HepG2 (cell line): ENCODE measurements around the gene FOXA1. TPM values are rescaled to one million over a fixed set of nuclear protein-coding genes. Genes with fewer than 3 reads are reported as not detected.

ENCODE experiments used
- DRAP1 ChIP-seq: IDR thresholded peaks from 2 replicates; pipeline ENCODE4 v1.6.1; 2016; ENCODE audit warnings: missing genetic modification reagents, missing compliant biosample characterization
- FLYWCH1 ChIP-seq: sonication (generic); formaldehyde crosslinking; IDR thresholded peaks from 2 replicates; pipeline ENCODE4 v1.8.1; 2023; ENCODE audit warnings: mild to moderate bottlenecking, missing genetic modification reagents
- KAT7 ChIP-seq: IDR thresholded peaks from 2 replicates; pipeline ENCODE4 v1.6.1; 2018; ENCODE audit warnings: borderline replicate concordance, missing compliant biosample characterization
- NCOA2 ChIP-seq: sonication (generic); formaldehyde crosslinking; IDR thresholded peaks from 2 replicates; pipeline ENCODE4 v1.8.0; 2022; ENCODE audit warnings: inconsistent platforms
- PAF1 ChIP-seq: IDR thresholded peaks from 2 replicates; pipeline ENCODE4 v1.6.1; 2016; ENCODE audit warnings: missing genetic modification reagents, missing compliant biosample characterization
- PTBP1 ChIP-seq: fragments of 200-400 bp; formaldehyde crosslinking; IDR thresholded peaks from 2 replicates; pipeline ENCODE4 v1.6.1; 2018; ENCODE audit warnings: low read length, low read depth; ENCODE audit not compliant: poor library complexity, severe bottlenecking
- RXRA ChIP-seq: sonication (generic); formaldehyde crosslinking; IDR thresholded peaks from 2 replicates; pipeline ENCODE4 v1.5.1; 2020; ENCODE audit warnings: missing genetic modification reagents
- TBX3 ChIP-seq: fragments of 450-650 bp; IDR thresholded peaks from 2 replicates; pipeline ENCODE4 v1.6.1; 2017; ENCODE audit warnings: antibody characterized with exemption, mild to moderate bottlenecking, inconsistent platforms, borderline replicate concordance
- TIGD3 ChIP-seq: sonication (generic); formaldehyde crosslinking; IDR thresholded peaks from 2 replicates; pipeline ENCODE4 v1.5.1; 2020; ENCODE audit warnings: mild to moderate bottlenecking, missing genetic modification reagents, borderline replicate concordance
- ZBTB1 ChIP-seq: sonication (generic); formaldehyde crosslinking; IDR thresholded peaks from 2 replicates; pipeline ENCODE4 v1.4.0; 2020; ENCODE audit warnings: missing genetic modification reagents, borderline replicate concordance
- ZMYM3 ChIP-seq: sonication (generic); formaldehyde crosslinking; IDR thresholded peaks from 2 replicates; pipeline ENCODE4 v1.5.1; 2020; ENCODE audit warnings: mild to moderate bottlenecking, missing genetic modification reagents
- ZNF530 ChIP-seq: sonication (generic); formaldehyde crosslinking; IDR thresholded peaks from 2 replicates; pipeline ENCODE4 v1.5.0; 2020; ENCODE audit warnings: low read depth, mild to moderate bottlenecking, missing genetic modification reagents
- ZNF569 ChIP-seq: sonication (generic); formaldehyde crosslinking; IDR thresholded peaks from 2 replicates; pipeline ENCODE4 v1.5.0; 2020; ENCODE audit warnings: mild to moderate bottlenecking, missing genetic modification reagents, moderate library complexity, borderline replicate concordance
- ZNF597 ChIP-seq: sonication (generic); formaldehyde crosslinking; IDR thresholded peaks from 2 replicates; pipeline ENCODE4 v1.5.0; 2020; ENCODE audit warnings: missing genetic modification reagents
- ZNF883 ChIP-seq: sonication (generic); formaldehyde crosslinking; IDR thresholded peaks from 2 replicates; pipeline ENCODE4 v1.5.1; 2020; ENCODE audit warnings: mild to moderate bottlenecking, missing genetic modification reagents; ENCODE audit errors: not compliant biosample characterization
- ZSCAN21 ChIP-seq: sonication (generic); formaldehyde crosslinking; IDR thresholded peaks from 2 replicates; pipeline ENCODE4 v1.8.0; 2022; ENCODE audit warnings: mild to moderate bottlenecking, missing genetic modification reagents, moderate library complexity, borderline replicate concordance
- polyA plus RNA-seq, 8 experiments: library from polyadenylated mRNA; depleted of rRNA in 3 of 8; stranded (reverse) in 7 of 8; unstranded in 1 of 8; fragments of >200 nt; fragmentation: Illumina TruSeq in 4 of 8; extraction: Trizol in 4 of 8; gene quantifications; 2 replicates each; pipeline versions ENCODE4 v1.2.1 to v1.2.3, GENCODE V29; 2011 to 2016; ENCODE audit warnings: low read depth in 4 of 8, missing spikeins in 1 of 8, mixed read lengths in 1 of 8; ENCODE audit not compliant: insufficient read depth in 1 of 8
- total RNA-seq, 5 experiments: library from RNA; depleted of rRNA; stranded (reverse); fragments of >200 nt; fragmentation: Illumina TruSeq; extraction: Trizol; gene quantifications; 2 replicates each; pipeline ENCODE4 v1.2.3, GENCODE V29; 2016; ENCODE audit warnings: low read depth in 1 of 5
- TF ChIP-seq, protein P1 (sequence below): sonication (generic); formaldehyde crosslinking; IDR thresholded peaks from 2 replicates; pipeline ENCODE4 v1.9.0; 2021; ENCODE audit warnings: missing genetic modification reagents, borderline replicate concordance
- TF ChIP-seq, protein P2 (sequence below): sonication (generic); formaldehyde crosslinking; conservative IDR thresholded peaks from 2 replicates; pipeline ENCODE4 v1.4.0; 2020; ENCODE audit warnings: missing genetic modification reagents
- TF ChIP-seq, protein P3 (sequence below): sonication (generic); formaldehyde crosslinking; IDR thresholded peaks from 2 replicates; pipeline ENCODE4 v1.4.0; 2020; ENCODE audit warnings: mild to moderate bottlenecking, missing genetic modification reagents

The FOXA1 gene
- total and polyA plus RNA-seq, 2 of the 13 experiments (the other 11 are each of a cell fraction or from before 2014, with no cell fraction given): 43.4 to 58.6 TPM

GRCh38 chr14:37594971-37595808, at the start of gene FOXA1, which contains the start of gene TTC6 (continued):
- TF ChIP-seq, protein P1, sequence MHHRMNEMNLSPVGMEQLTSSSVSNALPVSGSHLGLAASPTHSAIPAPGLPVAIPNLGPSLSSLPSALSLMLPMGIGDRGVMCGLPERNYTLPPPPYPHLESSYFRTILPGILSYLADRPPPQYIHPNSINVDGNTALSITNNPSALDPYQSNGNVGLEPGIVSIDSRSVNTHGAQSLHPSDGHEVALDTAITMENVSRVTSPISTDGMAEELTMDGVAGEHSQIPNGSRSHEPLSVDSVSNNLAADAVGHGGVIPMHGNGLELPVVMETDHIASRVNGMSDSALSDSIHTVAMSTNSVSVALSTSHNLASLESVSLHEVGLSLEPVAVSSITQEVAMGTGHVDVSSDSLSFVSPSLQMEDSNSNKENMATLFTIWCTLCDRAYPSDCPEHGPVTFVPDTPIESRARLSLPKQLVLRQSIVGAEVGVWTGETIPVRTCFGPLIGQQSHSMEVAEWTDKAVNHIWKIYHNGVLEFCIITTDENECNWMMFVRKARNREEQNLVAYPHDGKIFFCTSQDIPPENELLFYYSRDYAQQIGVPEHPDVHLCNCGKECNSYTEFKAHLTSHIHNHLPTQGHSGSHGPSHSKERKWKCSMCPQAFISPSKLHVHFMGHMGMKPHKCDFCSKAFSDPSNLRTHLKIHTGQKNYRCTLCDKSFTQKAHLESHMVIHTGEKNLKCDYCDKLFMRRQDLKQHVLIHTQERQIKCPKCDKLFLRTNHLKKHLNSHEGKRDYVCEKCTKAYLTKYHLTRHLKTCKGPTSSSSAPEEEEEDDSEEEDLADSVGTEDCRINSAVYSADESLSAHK (CRISPR knock-in tag): no peak; the same call in 1 of the 2 replicates
- TF ChIP-seq TBX3: no peak
- TF ChIP-seq DRAP1 (CRISPR knock-in tag): peak; percentile 90
- TF ChIP-seq ZMYM3 (CRISPR knock-in tag): no peak
- no peak; the same call in 1 of the 2 replicates for TF ChIP-seq KAT7
- TF ChIP-seq, protein P2, sequence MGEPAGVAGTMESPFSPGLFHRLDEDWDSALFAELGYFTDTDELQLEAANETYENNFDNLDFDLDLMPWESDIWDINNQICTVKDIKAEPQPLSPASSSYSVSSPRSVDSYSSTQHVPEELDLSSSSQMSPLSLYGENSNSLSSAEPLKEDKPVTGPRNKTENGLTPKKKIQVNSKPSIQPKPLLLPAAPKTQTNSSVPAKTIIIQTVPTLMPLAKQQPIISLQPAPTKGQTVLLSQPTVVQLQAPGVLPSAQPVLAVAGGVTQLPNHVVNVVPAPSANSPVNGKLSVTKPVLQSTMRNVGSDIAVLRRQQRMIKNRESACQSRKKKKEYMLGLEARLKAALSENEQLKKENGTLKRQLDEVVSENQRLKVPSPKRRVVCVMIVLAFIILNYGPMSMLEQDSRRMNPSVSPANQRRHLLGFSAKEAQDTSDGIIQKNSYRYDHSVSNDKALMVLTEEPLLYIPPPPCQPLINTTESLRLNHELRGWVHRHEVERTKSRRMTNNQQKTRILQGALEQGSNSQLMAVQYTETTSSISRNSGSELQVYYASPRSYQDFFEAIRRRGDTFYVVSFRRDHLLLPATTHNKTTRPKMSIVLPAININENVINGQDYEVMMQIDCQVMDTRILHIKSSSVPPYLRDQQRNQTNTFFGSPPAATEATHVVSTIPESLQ: no peak
- TF ChIP-seq ZNF569 (CRISPR knock-in tag): peak; percentile 37; the same call in 1 of the 2 replicates
- TF ChIP-seq ZBTB1 (CRISPR knock-in tag): no peak
- TF ChIP-seq RXRA (CRISPR knock-in tag): peak; percentile 61; the same call in 1 of the 2 replicates
- TF ChIP-seq PAF1: no peak
- TF ChIP-seq ZNF597 (CRISPR knock-in tag): no peak
- TF ChIP-seq ZSCAN21: peak; percentile 48; the same call in 1 of the 2 replicates
- no peak for TF ChIP-seq ZNF530 (CRISPR knock-in tag)
- TF ChIP-seq NCOA2 (CRISPR knock-in tag): no peak; the same call in 1 of the 2 replicates
- TF ChIP-seq, protein P3, sequence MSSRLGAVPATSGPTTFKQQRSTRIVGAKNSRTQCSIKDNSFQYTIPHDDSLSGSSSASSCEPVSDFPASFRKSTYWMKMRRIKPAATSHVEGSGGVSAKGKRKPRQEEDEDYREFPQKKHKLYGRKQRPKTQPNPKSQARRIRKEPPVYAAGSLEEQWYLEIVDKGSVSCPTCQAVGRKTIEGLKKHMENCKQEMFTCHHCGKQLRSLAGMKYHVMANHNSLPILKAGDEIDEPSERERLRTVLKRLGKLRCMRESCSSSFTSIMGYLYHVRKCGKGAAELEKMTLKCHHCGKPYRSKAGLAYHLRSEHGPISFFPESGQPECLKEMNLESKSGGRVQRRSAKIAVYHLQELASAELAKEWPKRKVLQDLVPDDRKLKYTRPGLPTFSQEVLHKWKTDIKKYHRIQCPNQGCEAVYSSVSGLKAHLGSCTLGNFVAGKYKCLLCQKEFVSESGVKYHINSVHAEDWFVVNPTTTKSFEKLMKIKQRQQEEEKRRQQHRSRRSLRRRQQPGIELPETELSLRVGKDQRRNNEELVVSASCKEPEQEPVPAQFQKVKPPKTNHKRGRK: no peak
- TF ChIP-seq FLYWCH1: peak; percentile 97; the same call in 1 of the 2 replicates
- peak; percentile 21; the same call in 1 of the 2 replicates for TF ChIP-seq TIGD3 (CRISPR knock-in tag)
- TF ChIP-seq PTBP1: no peak
- no peak for TF ChIP-seq ZNF883
